ENCODE results near the gene P2RY2. TPM values are rescaled to one million over a fixed set of nuclear protein-coding genes. Genes with fewer than 3 reads are reported as not detected.

The P2RY2 gene
- polyA plus RNA-seq, 1 experiment: not detected

DNA sequence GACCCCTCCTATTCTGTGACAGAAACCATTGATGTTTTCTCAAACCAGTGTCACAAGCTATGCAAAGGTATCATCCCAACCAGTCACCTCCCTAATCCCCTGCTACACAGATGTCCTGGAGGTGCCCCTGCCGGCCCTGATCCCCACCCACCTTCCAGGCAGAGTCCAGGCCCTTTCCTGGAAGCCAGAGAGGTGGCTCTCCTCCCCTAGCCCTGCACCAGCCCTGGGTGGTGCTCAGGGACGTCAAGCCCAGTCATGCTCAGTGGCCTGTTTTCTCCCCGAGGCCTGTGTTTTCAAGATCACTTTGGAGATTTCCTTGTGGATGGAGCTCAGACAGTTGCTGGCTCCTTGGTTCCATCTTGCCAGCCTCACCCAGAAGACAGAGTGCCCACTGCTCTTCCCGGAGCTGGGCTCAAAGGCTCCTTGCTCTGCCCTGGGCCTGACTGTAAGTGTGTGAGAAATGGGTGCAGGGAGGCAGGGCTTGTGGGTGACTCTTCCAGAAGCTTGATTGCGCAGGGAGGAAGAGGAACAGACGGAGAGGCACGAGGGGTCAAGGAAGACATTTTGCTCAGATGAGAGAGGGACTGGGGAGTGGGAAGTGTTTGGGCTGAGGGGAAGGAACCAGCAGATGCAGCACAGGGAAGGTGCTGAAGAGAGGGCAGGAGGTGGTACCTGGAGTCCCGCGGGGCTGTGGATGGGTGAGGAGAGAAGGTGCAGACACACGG is 65.4 kb downstream of the P2RY2 start:
- ChIA-PET CTCF (interaction anchor here (2.8 kb wide), 1 partner anchor 12 kb away, joined by 8 read pairs; no protein-coding TSS in a partner anchor), POLR2A (no interaction called here)
- peaks cover 16% of the 10 kb centered on the region for H3K27me3 ChIP-seq (ENCODE audit: control insufficient read depth, insufficient read depth, low read length)
- no peak overlapping the region for H3K4me3 ChIP-seq (ENCODE audit: low read depth, low read length)
- TF ChIP-seq, protein P1, sequence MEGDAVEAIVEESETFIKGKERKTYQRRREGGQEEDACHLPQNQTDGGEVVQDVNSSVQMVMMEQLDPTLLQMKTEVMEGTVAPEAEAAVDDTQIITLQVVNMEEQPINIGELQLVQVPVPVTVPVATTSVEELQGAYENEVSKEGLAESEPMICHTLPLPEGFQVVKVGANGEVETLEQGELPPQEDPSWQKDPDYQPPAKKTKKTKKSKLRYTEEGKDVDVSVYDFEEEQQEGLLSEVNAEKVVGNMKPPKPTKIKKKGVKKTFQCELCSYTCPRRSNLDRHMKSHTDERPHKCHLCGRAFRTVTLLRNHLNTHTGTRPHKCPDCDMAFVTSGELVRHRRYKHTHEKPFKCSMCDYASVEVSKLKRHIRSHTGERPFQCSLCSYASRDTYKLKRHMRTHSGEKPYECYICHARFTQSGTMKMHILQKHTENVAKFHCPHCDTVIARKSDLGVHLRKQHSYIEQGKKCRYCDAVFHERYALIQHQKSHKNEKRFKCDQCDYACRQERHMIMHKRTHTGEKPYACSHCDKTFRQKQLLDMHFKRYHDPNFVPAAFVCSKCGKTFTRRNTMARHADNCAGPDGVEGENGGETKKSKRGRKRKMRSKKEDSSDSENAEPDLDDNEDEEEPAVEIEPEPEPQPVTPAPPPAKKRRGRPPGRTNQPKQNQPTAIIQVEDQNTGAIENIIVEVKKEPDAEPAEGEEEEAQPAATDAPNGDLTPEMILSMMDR (IDR thresholded peaks at IDR 0.05; ENCODE audit: low read depth, low read length): no peak
- no peaks in the 10 kb centered on the region for H3K9me3 ChIP-seq (ENCODE audit: control insufficient read depth, insufficient read depth, low read length)
- no peak for DNase-seq (ENCODE audit: low read depth, low spot score)
- H3K27ac ChIP-seq (ENCODE audit: low read depth, low read length): no peak overlapping the region

DNA sequence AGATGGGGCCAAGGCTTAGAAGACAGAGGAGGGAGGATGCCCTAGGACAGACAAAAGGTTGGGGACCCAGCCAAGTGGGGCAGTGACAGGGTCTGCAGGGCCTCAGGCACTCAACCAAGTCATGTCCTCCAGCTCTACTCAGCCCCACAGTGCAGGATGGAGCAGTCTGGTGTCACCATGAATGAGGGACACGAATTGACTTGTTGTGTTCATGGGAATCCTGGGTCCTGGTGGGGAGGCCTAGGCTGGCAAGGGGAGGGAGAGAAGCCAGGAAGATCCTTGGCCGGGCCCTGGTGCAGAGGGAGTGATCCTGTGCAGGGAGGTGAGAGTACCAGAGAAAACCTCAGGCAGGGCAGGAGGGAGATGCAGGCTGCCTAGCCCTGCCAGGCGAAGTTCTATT is 66.0 kb downstream of the P2RY2 start:
- Histone ChIP-seq H3K9me3 (ENCODE audit: control insufficient read depth, insufficient read depth, low read length) (no peaks in the 10 kb centered on the region), H3K27me3 (ENCODE audit: control insufficient read depth, insufficient read depth, low read length) (peaks cover 16% of the 10 kb centered on the region), H3K4me3 (ENCODE audit: low read depth, low read length) (no peak overlapping the region), H3K27ac (ENCODE audit: low read depth, low read length) (no peak overlapping the region)
- TF ChIP-seq, protein P1 (IDR thresholded peaks at IDR 0.05; ENCODE audit: low read depth, low read length): no peak
- DNase-seq (ENCODE audit: low read depth, low spot score): no peak
- CTCF ChIA-PET: interaction anchor here (2.8 kb wide), 1 partner anchor 11 kb away, joined by 8 read pairs; no protein-coding TSS in a partner anchor
- POLR2A ChIA-PET: no interaction called here

DNA sequence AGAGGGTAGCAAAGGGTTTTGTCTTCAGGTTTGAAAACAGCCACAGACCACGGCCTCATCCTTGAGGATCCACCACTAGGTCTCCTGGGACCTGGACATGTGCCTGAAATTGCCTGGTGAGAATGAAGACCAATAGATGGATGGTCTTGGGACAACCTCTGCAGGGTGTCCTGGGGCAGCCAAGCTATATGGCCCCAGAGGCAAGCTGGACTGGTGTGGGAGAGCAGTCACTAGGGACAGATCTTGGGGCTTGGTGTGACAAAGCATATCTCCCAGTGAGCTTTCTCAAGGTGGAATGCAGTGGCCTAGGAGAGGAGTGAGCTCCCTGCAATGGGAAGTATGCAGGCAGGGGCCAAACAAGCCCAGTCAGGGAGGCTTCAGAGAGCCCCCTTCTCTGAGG is 67.6 kb downstream of the P2RY2 start:
- Histone ChIP-seq H3K9me3 (ENCODE audit: control insufficient read depth, insufficient read depth, low read length) (no peaks in the 10 kb centered on the region), H3K4me3 (ENCODE audit: low read depth, low read length) (no peak overlapping the region), H3K27ac (ENCODE audit: low read depth, low read length) (no peak overlapping the region), H3K27me3 (ENCODE audit: control insufficient read depth, insufficient read depth, low read length) (peaks cover 4% of the 10 kb centered on the region)
- CTCF ChIA-PET: interaction anchor here (2.0 kb wide), 1 partner anchor 9 kb away, joined by 7 read pairs; no protein-coding TSS in a partner anchor
- POLR2A ChIA-PET: interaction anchor here (0.6 kb wide), 1 partner anchor 65 kb away, joined by 3 read pairs; no protein-coding TSS in a partner anchor
- TF ChIP-seq, protein P1 (IDR thresholded peaks at IDR 0.05; ENCODE audit: low read depth, low read length): no peak
- no peak for DNase-seq (ENCODE audit: low read depth, low spot score)

Other genes starting within 250 kb of the P2RY2 start
- 21.2 and 24.7 TPM in 2 replicates for gene FCHSD2, start 76.0 kb upstream of the P2RY2 start, polyA plus RNA-seq (2011; rRNA removed)
- not detected in 2 replicates for gene P2RY6, start 54.1 kb downstream of the P2RY2 start, polyA plus RNA-seq (2011; rRNA removed)
- gene ARHGEF17, start 90.0 kb downstream of the P2RY2 start, polyA plus RNA-seq (2011; rRNA removed): 30.6 and 45.2 TPM in 2 replicates
- 1.1 TPM in 2 replicates for gene RELT, start 158.1 kb downstream of the P2RY2 start, polyA plus RNA-seq (2011; rRNA removed)